Muscle layer of colon (tissue), 2 donors: ENCODE data around the gene CCDC33.

ENCODE experiments used
- H3K27ac ChIP-seq: one replicate; pipeline ENCODE4 v1.7.0; 2013; ENCODE audit warnings: low read depth, mild to moderate bottlenecking, low read length, moderate library complexity
- H3K27me3 ChIP-seq, 2 donors: one replicate each; pipeline ENCODE4 v1.7.0; 2013; ENCODE audit warnings: low read length in 2 of 2, mild to moderate bottlenecking in 2 of 2; ENCODE audit not compliant: insufficient read depth in 2 of 2, control insufficient read depth in 1 of 2
- H3K36me3 ChIP-seq: one replicate; pipeline ENCODE4 v1.7.0; 2013; ENCODE audit warnings: mild to moderate bottlenecking, low read length; ENCODE audit not compliant: insufficient read depth
- H3K4me1 ChIP-seq: one replicate; pipeline ENCODE4 v1.7.0; 2013; ENCODE audit warnings: mild to moderate bottlenecking, low read length; ENCODE audit not compliant: insufficient read depth
- H3K4me3 ChIP-seq, 2 donors: one replicate each; pipeline ENCODE4 v1.7.0; 2013; ENCODE audit warnings: low read length in 2 of 2, low read depth in 1 of 2, mild to moderate bottlenecking in 1 of 2, moderate library complexity in 1 of 2
- H3K9ac ChIP-seq: one replicate; pipeline ENCODE4 v1.7.0; 2013; ENCODE audit warnings: low read length
- H3K9me3 ChIP-seq: one replicate; pipeline ENCODE4 v1.7.0; 2013; ENCODE audit warnings: mild to moderate bottlenecking, low read length
- donor health status: abdominal sarcoma.
- donor health status: Adenocarcinoma of cecum.

CCDC33 gene

DNA sequence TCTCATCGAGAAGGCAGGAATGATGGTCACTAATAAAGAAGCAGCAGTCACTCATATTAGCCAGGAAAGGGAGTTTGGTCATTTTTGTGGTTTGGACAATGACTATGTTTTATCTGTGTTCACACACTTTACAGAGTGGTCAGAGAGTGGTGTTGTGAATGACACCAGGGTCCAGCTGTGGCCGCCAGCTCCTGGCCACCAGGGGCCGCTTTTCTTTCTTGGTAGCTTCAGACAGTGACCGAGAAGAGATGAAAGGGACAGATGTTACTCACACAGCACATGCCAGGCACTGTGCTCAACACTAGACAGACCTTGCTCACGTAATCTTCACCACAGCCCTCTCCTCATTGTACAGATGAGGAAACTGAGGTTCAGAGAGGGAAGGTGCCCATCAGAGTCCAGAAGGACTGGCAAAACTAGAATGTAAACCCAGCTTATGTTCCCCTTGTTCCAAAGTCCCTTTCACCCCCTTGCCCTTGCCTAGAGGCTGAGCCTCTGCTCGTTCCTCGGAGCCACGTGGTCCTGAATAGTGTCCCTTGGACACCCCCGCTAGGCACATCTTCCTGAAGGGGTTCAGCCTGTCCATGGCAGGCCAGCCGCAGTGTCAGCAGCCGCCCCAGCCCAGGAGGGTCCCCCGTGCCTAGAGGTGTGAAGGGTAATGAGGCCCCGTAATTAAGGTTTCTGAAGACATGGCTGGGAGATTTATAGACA, 75.8 kb downstream of the CCDC33 start:
- H3K27ac ChIP-seq, result no peak overlapping the region
- H3K27me3 ChIP-seq, result peaks cover 0 to 20% of the 10 kb centered on the region in 2 donors
- H3K9ac ChIP-seq, result no peak overlapping the region
- no peak overlapping the region for H3K4me3 ChIP-seq
- no peaks in the 10 kb centered on the region for H3K9me3 ChIP-seq
- H3K36me3 ChIP-seq, result no peaks in the 10 kb centered on the region
- no peaks in the 10 kb centered on the region for H3K4me1 ChIP-seq

DNA sequence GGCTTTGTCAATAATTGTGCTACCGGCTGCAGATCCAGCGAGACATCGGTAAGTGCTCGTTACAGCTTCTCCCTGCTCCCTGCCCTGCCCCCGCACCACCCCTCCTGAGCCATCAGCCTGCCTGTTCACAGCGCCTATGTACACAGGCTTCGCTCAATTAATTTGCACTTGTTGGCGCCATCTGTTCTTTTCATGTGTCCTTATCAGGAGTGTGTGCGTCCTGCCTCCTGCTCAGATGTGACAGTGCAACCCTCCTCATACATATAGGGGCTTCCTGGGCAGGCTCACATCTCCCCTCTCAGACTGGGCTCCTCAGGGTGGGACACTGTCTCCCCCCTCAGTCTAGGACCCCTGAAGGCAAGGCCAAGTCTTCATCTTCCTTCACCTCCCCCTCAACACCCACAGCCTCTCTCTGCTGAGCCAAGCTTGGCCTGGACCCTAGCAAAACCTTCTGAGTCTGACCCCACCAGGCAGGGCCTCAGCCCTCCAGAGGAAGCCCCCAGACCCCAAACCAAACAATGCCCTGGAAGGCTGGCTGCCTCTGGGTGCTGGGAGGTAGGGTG, 76.4 kb downstream of the CCDC33 start:
- Histone ChIP-seq H3K9ac (no peak overlapping the region), H3K4me1 (peaks cover 1% of the 10 kb centered on the region), H3K27ac (no peak overlapping the region), H3K36me3 (no peaks in the 10 kb centered on the region), H3K9me3 (no peaks in the 10 kb centered on the region), H3K27me3 (peaks cover 0 to 14% of the 10 kb centered on the region in 2 donors), H3K4me3 (no peak overlapping the region)

DNA sequence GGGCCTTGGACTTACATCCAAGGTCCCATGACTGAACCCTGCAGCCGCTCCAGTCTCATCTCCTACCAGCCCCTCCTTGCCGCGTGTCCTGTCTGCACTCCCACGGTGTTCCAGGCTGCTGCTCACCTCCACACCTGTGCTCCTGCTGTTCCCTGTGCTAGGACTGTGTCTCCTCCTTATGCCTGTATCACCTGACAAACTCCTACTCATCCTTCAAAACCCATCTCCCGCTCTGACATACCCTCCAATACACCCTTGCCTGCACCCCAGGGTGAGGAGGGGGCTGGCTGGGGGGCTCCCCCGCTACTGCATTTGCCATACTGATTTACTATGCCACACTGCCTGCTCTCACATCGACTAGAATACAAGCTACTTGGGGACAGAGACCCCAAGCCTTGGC, 77.8 kb downstream of the CCDC33 start:
- peaks cover 7% of the 10 kb centered on the region for H3K4me1 ChIP-seq
- H3K27me3 ChIP-seq, result peaks cover 0 to 6% of the 10 kb centered on the region in 2 donors
- H3K27ac ChIP-seq, result no peak overlapping the region
- no peak overlapping the region for H3K9ac ChIP-seq
- H3K9me3 ChIP-seq, result no peaks in the 10 kb centered on the region
- H3K36me3 ChIP-seq, result no peaks in the 10 kb centered on the region
- no peak overlapping the region for H3K4me3 ChIP-seq

DNA sequence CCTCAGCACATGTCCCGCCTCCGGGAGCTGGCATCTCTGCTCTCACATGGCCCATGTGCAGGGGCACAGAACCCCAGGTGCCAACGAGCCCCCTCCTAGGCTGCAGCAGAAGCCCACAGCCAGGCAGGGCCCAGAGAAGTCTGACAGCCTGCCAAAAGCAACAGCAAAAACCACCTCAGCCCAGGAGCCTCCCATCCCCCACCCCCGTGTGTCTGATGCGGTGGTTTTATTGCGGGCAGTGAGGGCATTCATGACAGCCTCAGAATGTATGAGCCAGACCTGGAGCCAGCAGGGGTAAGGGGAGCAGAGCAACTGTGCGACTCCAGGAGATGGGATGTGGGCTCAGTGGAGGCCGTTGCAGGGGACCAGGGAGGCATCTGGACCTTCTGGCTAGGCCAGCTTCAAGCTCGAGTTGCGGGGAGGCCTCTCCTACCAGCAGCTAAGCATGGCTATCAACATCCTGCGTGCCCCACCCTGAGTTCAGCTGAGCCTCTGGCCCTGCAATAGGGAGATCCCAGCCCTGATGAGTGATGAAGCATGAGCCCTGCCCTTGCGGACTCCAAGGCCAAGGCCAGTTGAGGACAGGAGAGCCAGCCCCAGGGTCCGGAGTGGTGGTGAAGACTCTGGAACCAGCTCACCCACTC, 78.8 kb downstream of the CCDC33 start:
- no peak overlapping the region for H3K4me3 ChIP-seq
- H3K4me1 ChIP-seq, result peaks cover 13% of the 10 kb centered on the region
- no peaks in the 10 kb centered on the region for H3K9me3 ChIP-seq
- H3K27me3 ChIP-seq, result peaks cover 0 to 5% of the 10 kb centered on the region in 2 donors
- H3K9ac ChIP-seq, result no peak overlapping the region
- H3K27ac ChIP-seq, result no peak overlapping the region
- H3K36me3 ChIP-seq, result no peaks in the 10 kb centered on the region

DNA sequence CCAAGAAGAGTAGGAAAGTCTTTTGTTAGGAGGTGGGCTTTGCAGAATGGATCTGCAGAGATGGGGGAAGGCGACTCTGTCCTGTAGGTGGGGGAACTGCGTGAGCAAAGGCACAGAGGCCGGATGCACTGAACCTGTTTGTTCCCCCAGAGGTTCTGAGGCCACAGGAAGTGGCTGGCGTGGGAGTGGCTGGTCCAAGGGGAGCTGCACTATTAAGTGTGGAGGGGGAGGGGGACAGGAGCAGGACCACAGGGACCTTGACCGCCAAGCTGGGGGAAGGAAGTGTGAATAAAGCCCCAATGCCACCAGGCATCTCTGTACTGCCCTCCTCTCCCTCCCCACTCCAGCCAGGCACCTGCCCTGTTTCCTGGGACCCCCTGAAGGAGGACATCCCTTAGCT, 79.5 kb downstream of the CCDC33 start:
- H3K9ac ChIP-seq, result no peak overlapping the region
- H3K36me3 ChIP-seq, result no peaks in the 10 kb centered on the region
- H3K4me3 ChIP-seq, result no peak overlapping the region
- H3K4me1 ChIP-seq, result peaks cover 13% of the 10 kb centered on the region
- no peaks in the 10 kb centered on the region for H3K9me3 ChIP-seq
- H3K27ac ChIP-seq, result no peak overlapping the region
- H3K27me3 ChIP-seq, result peaks cover 0 to 5% of the 10 kb centered on the region in 2 donors

DNA sequence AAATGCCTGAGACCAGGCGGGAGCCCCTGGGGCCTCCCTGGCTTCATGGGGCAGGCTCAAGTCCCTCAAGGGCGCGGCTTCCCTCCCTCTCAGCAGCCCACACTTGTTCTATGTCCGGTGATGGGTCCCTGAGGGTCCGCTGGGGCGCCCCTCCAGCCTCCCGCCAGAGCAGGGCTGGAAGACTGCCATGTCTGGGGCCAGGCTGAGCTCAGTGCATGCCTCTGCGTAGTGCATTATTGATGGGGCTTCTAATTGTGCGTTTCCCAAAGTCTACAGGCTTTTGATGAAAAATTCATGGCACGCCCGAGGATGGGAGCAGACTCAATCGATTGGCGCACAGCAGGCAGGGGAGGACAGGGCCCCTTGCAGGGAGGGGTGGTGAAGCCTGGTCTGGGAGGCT, 80.0 kb downstream of the CCDC33 start:
- no peaks in the 10 kb centered on the region for H3K36me3 ChIP-seq
- peaks cover 0 to 5% of the 10 kb centered on the region in 2 donors for H3K27me3 ChIP-seq
- H3K9ac ChIP-seq, result no peak overlapping the region
- no peaks in the 10 kb centered on the region for H3K9me3 ChIP-seq
- H3K4me1 ChIP-seq, result peaks cover 13% of the 10 kb centered on the region
- no peak overlapping the region for H3K27ac ChIP-seq
- H3K4me3 ChIP-seq, result no peak overlapping the region

DNA sequence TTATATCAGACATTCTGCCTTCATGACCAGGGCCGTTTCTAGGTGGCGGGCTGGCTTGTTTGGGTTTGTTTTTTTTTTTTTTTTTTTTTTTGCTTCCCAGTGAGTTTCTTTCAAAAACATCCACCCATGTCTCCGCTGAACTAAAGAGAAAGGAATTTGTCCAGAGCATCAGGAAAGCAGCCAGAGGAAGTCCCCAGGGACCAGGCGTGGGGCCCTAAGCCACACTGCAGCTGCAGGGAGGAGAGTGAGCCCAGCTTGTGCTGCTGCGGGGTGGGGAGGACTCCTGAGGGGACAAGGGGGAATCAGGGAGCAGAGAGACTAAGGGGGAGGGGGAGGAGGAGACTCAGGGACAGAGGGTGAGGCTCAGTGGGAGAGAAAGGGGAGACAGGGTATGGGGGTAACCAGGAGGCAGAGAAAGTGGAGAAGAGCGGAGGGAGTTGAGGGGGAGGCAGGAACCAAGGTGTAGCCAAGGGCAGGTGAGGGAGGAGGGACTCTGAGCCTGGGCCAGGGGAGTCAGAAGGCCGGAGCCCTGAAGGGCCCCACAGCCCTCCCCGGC, 81.8 kb downstream of the CCDC33 start:
- H3K9ac ChIP-seq, result no peak overlapping the region
- H3K9me3 ChIP-seq, result no peaks in the 10 kb centered on the region
- peaks cover 0 to under 1% of the 10 kb centered on the region in 2 donors for H3K27me3 ChIP-seq
- H3K27ac ChIP-seq, result no peak overlapping the region
- no peak overlapping the region for H3K4me3 ChIP-seq
- no peaks in the 10 kb centered on the region for H3K36me3 ChIP-seq
- peaks cover 13% of the 10 kb centered on the region for H3K4me1 ChIP-seq

DNA sequence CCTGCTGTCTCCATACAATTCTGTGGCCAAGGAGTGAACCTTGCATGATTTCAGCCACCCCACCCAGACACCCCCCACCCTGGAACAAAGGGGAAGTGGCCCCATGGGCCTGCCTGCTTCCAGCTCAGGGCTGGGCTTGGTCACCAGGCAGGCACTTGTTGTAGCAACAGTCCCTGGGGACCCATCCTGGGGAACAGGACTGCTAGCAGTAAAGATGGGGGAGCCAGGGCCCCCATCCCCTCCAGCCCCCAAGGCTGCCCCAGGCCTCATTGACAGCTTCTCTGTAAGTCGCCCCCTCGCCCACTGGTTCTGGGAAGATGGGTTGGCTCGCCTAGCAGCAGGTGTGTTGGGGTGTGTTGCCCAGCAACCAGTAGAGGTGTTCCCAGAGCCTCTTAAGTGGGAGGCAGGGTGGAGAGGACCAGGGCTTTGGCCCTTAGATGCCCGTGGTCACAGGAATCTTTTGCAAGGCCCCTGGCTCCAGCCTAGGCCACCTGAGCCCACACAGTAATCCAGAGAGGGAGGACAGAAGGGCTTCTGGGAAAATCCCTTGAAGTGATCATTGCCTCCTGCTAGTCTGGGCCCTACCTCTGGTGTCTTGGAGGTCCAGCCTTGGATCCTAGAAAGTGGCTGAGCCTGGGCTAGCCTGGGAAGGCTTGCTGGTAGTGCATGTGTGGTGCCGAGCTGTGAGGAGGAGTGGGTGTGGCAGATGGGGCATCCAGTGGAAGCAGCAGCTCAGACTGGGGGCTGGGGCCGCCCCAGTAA, 82.4 kb downstream of the CCDC33 start:
- Histone ChIP-seq H3K27me3 (no peaks in the 10 kb centered on the region), H3K4me3 (no peak overlapping the region), H3K9me3 (no peaks in the 10 kb centered on the region), H3K27ac (no peak overlapping the region), H3K4me1 (peaks cover 13% of the 10 kb centered on the region), H3K9ac (no peak overlapping the region), H3K36me3 (no peaks in the 10 kb centered on the region)

DNA sequence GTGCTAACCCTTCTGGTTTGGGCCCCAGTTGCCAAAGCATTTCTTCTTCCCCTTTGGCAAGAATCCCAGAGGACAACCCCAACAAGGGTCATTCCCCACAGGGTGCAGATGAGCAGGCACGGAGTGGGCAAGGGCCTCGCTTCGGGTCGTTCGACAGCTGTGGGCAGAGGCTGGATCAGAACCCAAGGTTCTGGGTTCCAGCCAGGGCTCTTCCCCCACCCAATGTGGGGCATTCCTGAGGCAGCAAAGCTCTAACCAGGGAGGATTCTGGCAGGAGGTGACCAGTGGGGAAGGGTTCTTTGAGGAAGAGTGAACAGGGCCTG, 83.0 kb downstream of the CCDC33 start:
- H3K4me3 ChIP-seq, result no peak overlapping the region
- H3K4me1 ChIP-seq, result peaks cover 13% of the 10 kb centered on the region
- H3K36me3 ChIP-seq, result no peaks in the 10 kb centered on the region
- H3K27me3 ChIP-seq, result no peaks in the 10 kb centered on the region
- H3K9me3 ChIP-seq, result no peaks in the 10 kb centered on the region
- H3K9ac ChIP-seq, result no peak overlapping the region
- no peak overlapping the region for H3K27ac ChIP-seq

DNA sequence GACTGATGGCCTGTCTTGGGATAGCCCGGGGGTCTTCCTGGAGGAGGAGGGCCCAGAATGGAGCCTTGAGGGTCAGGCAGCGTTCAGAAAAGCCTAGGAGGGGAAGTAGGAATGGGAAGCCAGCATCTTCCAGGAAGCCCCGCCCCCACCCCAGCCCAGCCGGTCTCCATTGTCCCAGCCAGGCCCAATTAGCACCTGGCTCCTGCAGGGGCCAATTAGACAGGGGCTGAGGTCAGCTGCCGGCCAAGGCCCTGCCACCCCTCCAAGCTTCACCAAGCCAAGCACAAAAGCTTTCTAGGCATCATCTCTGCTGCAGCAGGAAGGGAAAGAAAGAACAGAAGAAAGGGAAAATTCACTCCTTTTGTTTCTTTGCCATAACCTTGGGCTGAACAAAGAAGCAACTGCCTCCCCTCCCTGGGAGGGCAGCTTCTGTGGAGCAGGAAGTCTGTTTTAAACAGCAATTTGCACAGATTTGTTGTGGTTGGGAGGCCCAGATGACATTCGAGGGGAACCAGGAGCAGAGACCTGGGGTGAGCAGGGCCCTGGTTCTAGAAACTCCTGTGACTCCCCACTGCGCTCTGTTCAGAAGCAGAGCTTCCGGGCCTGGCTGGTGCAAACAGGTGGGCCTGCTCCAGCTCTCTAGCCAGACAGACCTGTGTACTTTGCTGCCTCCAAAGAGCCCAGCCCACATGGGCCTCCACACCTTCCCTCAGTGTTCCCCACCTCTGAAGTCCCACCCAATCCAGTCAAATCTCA, 83.6 kb downstream of the CCDC33 start:
- peaks cover 13% of the 10 kb centered on the region for H3K4me1 ChIP-seq
- H3K27me3 ChIP-seq, result no peaks in the 10 kb centered on the region
- no peak overlapping the region for H3K27ac ChIP-seq
- H3K9me3 ChIP-seq, result no peaks in the 10 kb centered on the region
- H3K36me3 ChIP-seq, result no peaks in the 10 kb centered on the region
- no peak overlapping the region for H3K4me3 ChIP-seq
- H3K9ac ChIP-seq, result no peak overlapping the region
